Neural cell (in vitro differentiated cells): ENCODE data around the gene BCAP31.

Experiments
- EP300 ChIP-seq: fragments of 450-650 bp; conservative IDR thresholded peaks from 2 replicates; pipeline ENCODE4 v1.6.1; 2014; ENCODE audit warnings: antibody characterized with exemption, mild to moderate bottlenecking, moderate library complexity; ENCODE audit not compliant: poor library complexity, severe bottlenecking
- EZH2 ChIP-seq: fragments of 200-600, 300-800 bp; shearing (Covaris generic), sonication (generic); IDR thresholded peaks from 2 replicates; pipeline ENCODE4 v1.6.1; 2014; ENCODE audit warnings: antibody characterized with exemption, low read length, borderline replicate concordance, mild to moderate bottlenecking; ENCODE audit not compliant: insufficient read depth, poor library complexity, severe bottlenecking
- POLR2AphosphoS5 ChIP-seq: IDR thresholded peaks from 2 replicates; pipeline ENCODE4 v1.6.1; 2012
- RAD21 ChIP-seq: fragments of 450-650 bp; conservative IDR thresholded peaks from 2 replicates; pipeline ENCODE4 v1.6.1; 2014; ENCODE audit warnings: antibody characterized with exemption, mild to moderate bottlenecking, moderate library complexity
- SMC3 ChIP-seq: fragments of 450-650 bp; conservative IDR thresholded peaks from 2 replicates; pipeline ENCODE4 v1.6.1; 2014; ENCODE audit warnings: antibody characterized with exemption, mild to moderate bottlenecking, moderate library complexity; ENCODE audit not compliant: poor library complexity
- TAF1 ChIP-seq: IDR thresholded peaks from 2 replicates; pipeline ENCODE4 v1.6.1; 2012; ENCODE audit warnings: low read depth
- TF ChIP-seq, protein P1 (sequence below): fragments of 450-650 bp; IDR thresholded peaks from 2 replicates; pipeline ENCODE4 v1.5.1; 2014; ENCODE audit warnings: antibody characterized with exemption, mild to moderate bottlenecking, moderate library complexity; ENCODE audit not compliant: poor library complexity, severe bottlenecking
- TF ChIP-seq, protein P2 (sequence below): IDR thresholded peaks from 2 replicates; pipeline ENCODE4 v1.6.1; 2012; ENCODE audit warnings: borderline replicate concordance

DNA sequence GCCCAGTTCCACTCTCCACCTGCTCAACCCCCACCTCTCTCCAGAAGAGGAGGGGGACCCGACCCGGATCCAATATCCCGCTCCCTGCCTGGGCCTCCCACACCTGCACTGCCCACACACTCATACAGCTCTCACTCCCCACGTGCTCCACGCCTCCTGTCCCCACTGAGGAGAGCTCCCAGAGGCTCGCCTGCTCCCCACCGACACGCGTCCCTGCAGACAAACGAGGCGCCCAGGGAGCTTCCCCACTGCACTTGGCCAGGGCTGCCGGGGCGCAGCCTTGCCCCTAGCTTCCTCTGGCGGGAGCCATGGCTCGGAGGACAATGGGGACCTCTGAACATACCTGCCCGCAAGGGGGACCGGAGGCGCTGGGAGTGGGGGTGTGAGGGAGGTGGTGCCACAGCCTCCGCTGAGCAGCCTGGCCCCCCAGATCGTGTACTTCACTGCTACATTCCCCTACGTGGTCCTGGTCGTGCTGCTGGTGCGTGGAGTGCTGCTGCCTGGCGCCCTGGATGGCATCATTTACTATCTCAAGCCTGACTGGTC lies 31.5 kb downstream of the BCAP31 start:
- TF ChIP-seq, protein P1, sequence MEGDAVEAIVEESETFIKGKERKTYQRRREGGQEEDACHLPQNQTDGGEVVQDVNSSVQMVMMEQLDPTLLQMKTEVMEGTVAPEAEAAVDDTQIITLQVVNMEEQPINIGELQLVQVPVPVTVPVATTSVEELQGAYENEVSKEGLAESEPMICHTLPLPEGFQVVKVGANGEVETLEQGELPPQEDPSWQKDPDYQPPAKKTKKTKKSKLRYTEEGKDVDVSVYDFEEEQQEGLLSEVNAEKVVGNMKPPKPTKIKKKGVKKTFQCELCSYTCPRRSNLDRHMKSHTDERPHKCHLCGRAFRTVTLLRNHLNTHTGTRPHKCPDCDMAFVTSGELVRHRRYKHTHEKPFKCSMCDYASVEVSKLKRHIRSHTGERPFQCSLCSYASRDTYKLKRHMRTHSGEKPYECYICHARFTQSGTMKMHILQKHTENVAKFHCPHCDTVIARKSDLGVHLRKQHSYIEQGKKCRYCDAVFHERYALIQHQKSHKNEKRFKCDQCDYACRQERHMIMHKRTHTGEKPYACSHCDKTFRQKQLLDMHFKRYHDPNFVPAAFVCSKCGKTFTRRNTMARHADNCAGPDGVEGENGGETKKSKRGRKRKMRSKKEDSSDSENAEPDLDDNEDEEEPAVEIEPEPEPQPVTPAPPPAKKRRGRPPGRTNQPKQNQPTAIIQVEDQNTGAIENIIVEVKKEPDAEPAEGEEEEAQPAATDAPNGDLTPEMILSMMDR: no peak
- TF ChIP-seq EP300 (no peak), SMC3 (no peak), TAF1 (no peak), RAD21 (no peak), POLR2AphosphoS5 (no peak), EZH2 (no peak)
- TF ChIP-seq, protein P2, sequence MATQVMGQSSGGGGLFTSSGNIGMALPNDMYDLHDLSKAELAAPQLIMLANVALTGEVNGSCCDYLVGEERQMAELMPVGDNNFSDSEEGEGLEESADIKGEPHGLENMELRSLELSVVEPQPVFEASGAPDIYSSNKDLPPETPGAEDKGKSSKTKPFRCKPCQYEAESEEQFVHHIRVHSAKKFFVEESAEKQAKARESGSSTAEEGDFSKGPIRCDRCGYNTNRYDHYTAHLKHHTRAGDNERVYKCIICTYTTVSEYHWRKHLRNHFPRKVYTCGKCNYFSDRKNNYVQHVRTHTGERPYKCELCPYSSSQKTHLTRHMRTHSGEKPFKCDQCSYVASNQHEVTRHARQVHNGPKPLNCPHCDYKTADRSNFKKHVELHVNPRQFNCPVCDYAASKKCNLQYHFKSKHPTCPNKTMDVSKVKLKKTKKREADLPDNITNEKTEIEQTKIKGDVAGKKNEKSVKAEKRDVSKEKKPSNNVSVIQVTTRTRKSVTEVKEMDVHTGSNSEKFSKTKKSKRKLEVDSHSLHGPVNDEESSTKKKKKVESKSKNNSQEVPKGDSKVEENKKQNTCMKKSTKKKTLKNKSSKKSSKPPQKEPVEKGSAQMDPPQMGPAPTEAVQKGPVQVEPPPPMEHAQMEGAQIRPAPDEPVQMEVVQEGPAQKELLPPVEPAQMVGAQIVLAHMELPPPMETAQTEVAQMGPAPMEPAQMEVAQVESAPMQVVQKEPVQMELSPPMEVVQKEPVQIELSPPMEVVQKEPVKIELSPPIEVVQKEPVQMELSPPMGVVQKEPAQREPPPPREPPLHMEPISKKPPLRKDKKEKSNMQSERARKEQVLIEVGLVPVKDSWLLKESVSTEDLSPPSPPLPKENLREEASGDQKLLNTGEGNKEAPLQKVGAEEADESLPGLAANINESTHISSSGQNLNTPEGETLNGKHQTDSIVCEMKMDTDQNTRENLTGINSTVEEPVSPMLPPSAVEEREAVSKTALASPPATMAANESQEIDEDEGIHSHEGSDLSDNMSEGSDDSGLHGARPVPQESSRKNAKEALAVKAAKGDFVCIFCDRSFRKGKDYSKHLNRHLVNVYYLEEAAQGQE: no peak
